Kidney tubule cell (primary cell): ENCODE measurements around the gene RETREG2.
A peak's percentile ranks its signal among the peaks of the same experiment; 100 is the strongest.
"Not testable (repeated sequence)": the region's sequence is repeated elsewhere in the genome, so short reads cannot be mapped to it uniquely, and the experiment has no call there.

ENCODE experiments used
- DNase-seq: peaks from one replicate; pipeline ENCODE4 v3.0.0-alpha.2; 2018; ENCODE audit warnings: low spot score

RETREG2 gene

DNA sequence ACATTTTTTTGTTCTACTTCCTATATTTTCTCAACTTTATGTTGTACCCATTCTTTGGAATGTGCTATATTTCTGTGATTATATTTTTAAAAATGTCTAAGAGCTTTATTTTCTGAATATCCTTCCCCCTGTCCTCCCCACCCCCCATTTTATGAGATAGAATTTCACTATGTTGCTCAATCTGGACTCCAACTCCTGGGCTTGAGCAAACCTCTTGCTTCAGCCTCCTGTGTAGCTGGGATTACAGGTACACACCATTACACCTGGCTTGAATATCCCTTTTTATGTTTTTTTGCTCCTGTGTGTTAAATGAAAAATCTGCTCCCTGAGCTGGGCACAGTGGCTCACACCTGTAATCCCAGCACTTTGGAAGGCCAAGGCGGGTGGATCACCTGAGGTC is 19.3 kb downstream of the RETREG2 start:
- no peak for DNase-seq

DNA sequence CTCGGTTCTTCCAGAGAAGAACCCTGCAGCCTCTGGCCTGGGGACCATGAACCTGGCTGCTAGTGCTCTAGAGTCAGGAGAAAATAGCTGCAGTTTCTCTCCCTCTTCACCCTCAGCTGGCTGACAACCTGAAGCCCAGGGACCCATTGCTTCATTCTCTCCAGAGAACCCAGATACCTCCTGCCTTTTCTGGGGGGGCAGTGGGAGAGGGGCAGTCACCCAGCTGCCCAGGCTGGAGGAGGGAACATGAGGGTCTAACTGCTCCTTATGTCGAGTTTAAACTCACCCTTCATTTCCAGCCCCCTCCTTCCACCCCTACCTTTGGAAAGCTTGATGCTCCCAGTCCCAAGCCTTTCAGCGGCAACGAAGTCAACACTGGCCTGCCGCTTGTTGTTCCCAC is 20.9 kb downstream of the RETREG2 start:
- DNase-seq: no peak

DNA sequence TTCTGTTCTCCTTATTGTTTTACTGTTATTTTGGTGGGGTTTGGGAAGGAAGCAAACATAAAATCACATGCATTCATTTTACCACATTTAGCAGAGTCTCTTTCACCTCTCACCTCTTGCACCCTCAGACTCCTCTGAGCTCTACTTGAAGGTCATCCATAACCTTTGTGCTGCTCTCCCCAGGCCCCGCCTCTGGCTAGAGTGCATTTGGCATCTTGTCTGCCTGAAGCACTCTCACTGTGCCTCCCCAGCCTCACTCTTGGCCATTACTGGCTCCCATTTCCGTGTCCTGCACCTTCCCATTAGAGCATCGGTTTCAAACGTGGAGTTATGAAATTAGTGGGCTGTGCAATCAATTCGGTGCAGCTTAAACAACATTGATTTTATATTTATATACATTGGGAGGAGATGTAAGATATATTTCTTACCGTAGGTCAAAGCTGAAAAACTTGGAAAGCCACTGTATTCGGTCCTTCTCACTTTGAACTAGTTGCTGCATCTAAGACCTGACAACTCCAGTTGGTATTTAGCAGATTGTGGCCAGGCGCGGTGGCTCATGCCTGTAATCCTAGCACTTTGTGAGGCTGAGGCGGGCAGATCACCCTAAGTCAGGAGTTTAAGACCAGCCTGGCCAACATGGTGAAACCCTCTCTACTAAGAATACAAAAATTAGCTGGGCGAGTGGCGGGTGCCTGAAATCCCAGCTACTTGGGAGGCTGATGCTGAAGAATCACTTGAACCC is 21.6 kb downstream of the RETREG2 start:
- no peak for DNase-seq

DNA sequence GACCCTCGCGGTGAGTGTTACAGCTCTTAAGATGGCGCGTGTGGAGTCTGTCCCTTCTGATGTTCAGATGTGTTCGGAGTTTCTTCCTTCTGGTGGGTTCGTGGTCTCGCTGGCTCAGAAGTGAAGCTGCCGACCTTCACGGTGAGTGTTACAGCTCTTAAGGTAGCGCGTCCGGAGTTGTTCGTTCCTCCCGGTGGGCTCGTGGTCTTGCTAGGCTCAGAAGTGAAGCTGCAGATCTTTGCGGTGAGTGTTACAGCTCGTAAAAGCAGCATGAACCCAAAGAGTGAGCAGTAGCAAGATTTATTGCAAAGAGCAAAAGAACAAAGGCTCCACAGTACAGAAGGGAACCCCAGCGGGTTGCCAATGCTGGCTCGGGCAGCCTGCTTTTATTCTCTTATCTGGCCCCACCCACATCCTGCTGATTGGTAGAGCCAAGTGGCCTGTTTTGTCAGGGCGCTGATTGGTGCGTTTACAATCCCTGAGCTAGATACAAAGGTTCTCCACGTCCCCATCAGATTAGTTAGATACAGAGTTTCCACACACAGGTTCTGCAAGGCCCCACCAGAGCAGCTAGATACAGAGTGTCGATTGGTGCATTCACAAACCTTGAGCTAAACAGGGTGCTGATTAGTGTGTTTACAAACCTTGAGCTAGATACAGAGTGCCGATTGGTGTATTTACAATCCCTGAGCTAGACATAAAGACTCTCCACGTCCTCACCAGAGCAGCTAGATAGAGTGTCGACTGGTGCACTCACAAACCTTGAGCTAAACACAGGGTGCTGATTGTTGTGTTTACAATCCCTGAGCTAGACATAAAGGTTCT is 22.6 kb downstream of the RETREG2 start:
- DNase-seq: not testable (repeated sequence)

DNA sequence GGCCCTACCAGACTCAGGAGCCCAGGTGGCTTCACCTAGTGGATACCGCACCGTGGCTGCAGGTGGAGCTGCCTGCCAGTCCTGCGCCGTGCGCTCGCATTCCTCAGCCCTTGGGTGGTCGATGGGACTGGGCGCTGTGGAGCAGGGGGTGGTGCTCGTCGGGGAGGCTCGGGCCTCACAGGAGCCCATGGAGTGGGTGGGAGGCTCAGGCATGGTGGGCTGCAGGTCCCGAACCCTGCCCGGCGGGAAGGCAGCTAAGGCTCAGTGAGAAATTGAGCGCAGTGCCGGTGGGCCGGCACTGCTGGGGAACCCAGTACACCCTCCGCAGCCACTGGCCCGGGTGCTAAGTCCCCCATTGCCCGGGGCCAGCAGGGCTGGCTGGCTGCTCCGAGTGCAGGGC is 23.3 kb downstream of the RETREG2 start:
- not testable (repeated sequence) for DNase-seq

DNA sequence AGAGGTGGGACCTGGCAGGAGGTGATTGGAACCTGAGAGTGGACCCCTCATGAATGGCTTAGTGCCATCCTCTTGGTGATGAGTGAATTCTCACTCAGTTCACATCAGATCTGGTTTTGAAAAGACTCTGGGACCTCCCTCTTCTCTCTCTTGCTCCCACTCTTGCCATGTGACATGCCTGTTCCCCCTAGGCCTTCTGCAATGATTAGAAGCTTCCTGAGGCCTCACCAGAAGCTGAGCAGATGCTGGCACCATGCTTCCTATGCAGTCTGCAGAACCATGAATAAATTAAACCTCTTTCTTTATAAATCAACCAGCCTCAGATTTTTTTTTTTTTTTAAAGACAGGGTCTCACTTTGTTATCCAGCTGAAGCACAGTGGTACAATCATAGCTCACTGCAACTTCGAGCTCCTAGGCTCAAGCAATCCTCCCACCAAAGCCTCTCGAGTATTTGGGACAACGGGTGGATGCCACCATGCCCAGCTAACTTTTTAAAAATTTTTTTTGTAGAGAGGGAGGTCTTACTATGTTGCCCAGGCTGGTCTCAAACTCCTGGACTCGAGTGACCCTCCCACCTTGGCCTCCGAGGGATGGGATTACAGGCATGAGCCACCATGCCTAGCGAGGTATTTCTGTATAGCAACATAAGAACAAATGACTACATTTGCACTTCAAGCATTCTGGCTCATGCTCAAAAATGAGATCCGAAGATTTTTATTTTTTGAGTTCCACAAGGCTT is 26.5 kb downstream of the RETREG2 start:
- DNase-seq: no peak

DNA sequence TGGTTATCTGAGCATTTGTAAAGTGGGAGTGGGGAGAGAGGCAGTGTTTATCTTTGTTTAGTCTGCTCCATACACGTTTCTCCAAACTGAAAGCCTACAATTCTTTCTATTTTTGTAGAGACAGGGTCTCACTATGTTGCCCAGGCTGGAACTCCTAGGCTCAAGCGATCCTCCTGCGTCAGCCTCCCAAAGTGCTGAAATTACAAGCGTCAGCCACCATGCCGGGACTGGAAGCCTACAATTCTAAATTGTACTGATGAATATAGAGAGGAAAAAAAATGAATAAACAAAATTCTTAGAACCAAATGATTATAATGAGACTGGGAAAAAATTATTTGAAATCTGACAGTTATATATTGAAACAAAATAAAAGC is 27.1 kb downstream of the RETREG2 start:
- no peak for DNase-seq

DNA sequence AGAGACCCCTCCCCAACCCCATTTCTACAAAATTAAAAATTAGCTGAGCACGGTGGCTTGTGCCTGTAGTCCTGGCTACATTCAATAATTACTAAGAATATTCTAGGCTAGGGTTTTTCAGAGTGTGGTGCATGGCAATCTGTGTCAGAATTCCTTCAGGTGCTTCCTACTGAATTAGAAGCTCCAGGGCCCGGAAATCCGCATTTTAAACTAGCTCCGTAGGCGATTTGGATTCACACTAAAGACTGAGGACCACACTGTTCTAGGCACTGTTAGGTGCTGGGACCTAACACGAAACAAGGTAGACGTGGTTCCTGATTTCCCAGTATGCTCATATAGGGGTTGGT is 27.9 kb downstream of the RETREG2 start:
- no peak for DNase-seq

DNA sequence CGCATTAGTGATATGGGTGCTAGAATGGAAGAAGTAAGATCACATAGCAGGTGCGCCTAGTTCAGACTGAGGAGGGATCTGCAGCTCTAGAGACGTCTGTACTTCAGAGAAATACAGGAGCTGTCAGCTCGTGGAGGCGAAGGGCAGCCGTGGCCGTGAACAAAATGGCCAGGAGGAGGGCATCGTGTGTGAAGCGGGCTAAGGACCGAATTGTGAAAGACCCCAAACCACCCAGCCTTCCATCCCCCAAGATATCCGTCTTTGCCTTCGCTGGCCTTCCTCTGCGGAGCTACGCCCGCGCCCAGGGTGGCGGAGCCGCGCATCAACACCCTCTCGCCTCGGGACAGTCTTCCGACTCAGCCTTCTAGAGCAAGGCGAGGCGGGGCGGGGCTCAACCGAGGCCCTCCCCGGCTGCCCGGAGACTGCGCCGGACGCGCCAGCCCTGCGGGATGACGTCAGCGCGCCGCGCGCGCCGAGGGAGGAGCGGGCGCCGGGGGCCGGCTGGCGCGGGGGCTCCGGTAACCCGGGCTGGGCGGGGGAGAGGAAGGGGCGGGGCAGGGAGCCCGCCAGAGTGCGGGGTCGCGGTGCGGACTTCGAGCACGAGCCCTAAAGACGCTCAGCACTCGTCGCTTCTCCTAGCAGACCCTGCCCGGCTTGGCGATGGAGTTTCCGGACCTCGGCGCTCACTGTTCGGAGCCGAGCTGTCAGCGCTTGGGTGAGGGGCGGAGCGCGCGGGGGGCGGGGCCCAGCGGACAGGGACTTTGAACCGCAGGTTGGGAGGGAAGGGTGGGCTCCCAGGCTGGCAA is 28.5 kb downstream of the RETREG2 start, which contains the start of gene ZFAND2B:
Gene ZFAND2B (plus strand): TSS at position 455 of the 806 bp plus-strand sequence. CDS start 206 bp downstream, at position 661.
- DNase-seq: peak; percentile 95

DNA sequence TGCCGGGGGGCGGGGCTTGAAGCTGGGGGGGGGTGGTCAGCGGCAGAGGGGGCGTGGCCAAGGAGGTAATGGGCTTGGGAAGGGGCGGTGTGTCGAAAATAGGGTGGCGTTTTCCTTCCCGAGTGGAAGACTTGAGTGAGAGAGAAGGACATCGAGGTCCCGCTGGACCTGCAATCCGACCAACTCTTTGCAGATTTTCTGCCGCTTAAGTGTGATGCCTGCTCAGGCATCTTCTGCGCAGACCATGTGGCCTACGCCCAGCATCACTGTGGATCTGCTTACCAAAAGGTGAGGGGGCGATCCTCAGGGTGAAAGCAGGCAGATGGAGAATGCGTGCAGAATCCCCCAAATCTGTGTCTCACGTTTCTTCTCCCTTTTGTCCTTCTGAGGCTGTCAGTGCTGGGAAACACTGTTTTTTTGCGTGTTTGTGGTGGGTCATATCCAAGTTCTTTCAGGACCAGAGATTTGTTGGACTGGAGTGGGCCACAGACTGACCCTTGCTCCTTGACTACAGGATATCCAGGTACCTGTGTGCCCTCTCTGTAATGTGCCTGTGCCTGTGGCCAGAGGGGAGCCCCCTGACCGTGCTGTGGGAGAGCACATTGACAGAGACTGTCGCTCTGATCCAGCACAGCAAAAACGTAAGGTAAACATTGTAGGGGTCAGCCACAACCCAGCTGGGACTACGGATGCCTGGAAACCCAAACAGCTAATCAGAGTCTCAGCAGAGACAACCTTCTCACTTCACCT is 29.2 kb downstream of the RETREG2 start:
- no peak for DNase-seq

DNA sequence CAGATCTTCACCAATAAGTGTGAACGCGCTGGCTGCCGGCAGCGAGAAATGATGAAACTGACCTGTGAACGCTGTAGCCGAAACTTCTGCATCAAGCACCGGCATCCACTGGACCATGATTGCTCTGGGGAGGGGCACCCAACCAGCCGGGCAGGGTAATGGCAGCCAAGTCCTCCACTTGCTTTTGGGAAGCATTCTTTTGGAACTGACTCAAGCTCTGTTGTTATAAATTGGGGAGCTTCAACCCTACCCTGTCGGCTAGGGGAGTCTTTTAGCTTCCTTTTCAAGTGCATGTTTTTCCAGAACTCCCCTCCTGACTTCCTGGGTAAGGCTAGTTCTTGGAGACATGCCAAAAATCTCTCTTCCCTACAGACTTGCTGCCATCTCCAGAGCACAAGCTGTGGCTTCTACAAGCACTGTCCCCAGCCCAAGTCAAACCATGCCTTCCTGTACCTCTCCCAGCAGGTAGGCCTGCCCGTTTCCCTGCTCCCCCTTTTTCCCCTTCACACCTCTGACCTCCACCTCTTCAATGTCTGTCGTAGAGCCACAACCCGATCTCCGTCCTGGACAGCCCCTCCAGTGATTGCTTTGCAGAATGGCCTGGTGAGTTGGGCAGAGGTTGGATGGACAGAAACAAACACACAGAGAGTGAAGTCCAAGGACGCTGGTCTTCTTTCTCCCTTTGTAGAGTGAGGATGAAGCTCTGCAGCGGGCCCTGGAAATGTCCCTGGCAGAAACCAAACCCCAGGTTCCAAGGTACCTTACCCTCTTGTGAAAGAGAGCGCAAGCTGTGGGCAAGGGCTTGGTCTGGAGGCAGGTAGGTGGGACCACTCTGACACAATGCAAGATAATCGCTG is 30.0 kb downstream of the RETREG2 start:
- peak; percentile 67 for DNase-seq

DNA sequence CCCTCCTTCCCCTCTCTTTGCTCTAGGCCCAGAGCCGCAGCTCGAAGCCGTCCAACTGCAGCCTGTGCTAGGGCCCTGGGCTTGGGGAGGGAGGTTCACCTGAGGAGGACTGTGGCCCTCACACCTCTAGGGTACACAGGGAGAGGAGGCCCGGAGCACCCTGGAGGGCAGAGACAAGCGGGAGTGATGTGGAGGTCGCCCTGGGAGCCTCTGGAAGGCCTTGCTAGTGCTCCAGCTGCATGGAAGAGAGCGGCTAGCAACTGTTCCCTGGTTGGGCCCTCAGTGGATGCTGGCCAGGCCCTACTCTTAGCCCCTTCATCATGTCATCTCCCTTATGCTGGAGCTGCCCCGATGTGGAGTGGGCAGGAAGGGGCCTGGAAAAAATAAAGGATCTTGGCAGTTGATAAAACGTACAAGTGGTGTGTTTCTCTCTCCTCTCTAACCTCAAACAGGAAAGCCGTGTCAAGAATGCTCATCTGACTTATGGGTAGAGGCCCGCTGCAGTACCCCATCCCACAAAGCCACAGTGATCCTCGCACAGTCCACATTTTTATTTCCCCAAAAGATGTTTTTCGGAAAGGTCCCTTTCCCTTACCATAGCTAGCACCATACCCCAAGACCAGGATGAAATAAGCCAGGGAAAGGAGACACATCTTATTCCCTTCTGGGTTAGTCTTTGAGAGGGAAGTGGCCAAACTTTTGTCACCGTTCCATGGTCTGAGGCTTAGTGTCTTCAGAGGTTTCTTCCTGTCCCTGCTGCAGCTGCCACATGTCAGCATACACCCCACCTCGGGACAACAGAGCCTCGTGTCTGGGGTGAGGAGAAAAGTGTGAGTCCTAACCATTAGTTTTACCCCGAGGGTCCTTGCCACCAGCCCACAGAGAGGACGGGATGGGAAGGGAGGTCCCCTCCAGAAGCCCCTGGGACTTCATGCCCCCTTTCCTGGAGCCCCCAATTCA is 31.4 kb downstream of the RETREG2 start:
- no peak for DNase-seq

DNA sequence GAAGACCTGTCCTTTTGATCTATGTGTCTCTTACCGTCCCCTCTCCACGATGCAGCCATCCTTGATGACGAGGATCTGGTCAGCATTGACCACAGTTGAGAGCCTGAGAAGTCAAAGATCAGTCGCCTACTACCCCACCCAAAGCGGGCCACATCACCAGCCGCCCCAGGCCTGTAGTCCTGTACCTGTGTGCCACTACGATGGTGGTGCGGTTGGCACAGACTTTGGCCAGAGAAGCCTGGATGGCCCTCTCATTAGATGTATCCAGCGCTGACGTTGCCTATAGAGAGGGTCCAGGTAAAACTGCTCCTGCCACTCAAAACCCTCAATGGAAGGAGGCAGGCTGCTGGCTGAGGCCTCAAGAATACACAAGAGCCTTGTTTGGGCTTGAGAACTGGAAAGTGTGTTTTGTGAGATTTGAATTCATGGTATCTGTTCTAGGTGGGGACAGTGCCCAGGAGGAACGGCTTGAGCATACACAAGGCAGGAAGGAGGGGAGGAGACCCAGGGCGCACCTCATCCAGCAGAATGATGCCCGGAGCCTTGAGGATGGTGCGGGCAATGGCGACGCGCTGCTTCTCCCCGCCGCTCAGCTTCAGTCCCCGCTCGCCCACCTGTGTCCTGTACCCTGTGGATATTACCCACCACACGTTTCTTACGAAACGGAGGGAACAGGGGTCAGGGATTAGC is 32.3 kb downstream of the RETREG2 start:
- no peak for DNase-seq

DNA sequence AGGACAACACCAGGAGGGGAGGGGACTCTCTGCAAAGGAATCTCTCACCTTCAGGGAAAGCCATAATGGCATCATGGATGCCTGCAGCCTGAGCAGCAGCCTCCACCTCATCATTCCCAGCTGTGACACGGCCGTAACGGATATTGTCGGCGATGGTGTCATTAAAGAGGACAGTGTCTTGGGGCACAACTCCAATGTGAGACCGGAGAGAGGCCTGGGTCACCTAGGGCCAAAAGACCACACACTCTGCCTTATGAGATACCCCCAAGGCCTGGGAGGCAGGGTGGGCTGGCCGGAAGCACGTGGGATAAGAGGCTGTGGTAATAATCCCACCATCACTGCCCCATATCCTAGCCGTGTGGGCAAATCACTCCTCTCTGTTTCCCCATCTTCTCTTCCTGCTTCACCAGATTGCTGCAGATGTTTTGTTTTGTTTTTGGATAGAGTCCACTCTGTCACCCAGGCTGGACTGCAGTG is 32.8 kb downstream of the RETREG2 start:
- no peak for DNase-seq

DNA sequence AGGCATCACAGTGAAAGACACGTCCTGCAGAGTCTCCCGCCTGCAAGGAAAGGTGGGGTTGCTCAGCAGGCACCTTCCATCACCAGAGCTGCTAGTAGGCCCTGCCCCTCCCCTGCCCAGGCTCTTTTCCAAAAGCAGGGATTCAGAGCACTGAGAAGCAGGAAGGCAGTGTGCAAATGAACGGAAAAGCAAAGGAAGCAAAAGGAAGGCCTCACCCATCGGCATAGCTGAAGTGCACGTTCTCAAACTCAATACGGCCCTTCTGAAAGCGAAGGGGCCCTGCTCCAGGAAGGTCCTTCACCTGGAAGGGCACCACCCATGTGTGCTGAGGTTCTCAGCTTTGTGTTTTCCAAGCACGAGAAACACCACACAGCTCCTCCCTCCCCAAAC is 34.9 kb downstream of the RETREG2 start:
- no peak for DNase-seq

DNA sequence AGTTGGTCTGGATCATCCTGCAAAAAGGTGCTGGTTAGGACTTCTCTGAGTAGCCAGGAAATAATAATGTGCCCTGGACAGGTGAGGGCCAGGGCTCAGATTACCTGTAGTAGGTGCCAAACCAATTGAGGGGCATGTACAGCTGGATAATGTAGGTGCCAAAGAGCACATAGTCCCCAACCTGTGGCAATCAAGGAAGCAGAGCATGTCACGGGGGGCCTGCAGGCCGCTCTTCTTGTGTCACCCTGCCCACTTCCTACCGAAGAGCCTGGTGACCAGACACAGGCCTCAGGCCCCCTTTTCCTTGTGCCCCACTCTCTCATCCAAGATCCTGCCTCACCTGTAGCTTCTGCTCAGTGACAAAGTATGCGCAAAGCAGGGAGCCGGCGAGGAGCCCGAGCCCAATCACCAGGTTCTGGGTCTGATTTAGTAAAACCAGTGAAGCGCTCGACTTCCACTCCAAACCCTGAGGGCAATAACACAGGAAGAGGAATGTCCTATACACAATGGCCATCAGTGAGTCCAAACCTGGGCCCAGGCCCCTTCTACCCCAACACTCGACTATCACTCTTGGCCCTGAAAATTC is 35.5 kb downstream of the RETREG2 start:
- DNase-seq: no peak

DNA sequence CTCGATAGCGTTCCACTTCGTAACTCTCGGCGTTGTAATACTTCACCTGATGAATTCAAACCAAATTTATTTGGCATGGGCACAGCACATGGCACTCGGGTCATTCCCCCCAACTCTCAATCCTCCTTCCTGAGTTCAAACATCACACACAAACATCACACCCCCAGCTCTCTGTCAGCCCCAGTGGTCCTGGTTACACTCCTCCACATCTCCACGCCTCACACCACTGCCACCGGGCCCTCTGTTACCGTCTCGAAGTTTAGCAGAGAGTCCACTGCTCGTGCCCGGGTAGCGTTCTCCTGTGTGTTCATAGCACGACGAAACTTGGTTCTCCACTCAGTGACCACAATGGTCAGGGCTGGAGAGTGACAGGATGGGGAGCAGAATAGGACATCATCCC is 36.1 kb downstream of the RETREG2 start:
- DNase-seq: no peak

DNA sequence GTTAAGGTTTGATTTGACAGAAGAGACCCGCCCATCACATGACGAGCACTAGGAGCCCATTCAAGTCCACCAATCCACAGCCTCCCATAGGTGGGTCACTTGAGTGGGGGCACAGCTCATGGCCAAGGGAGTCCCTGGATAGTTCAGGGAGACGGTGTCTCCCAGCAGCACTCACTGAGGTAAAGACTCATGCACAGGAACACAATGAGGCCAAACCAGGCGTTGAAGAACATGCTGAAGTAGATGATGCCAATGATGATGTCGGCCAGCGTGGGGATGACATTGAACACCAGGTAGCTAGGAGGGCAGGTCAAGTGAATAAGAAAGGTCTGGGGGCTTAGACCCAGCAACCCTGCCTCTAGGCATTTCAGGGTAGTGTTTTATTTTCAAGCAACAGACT is 36.7 kb downstream of the RETREG2 start:
- DNase-seq: no peak
